Stimulated activated CD8-positive, alpha-beta memory T cell treated with anti-CD3 and anti-CD28 coated beads, Interleukin-12 subunit alpha, Interleukin-12 subunit beta, amount 100 ng/mL, for 24 hours (primary cell): ENCODE measurements around the gene FOXK1.

Source experiments
- DNase-seq: peaks from one replicate; pipeline ENCODE4 v3.0.0-alpha.2; 2020; ENCODE audit errors: extremely low read depth

The FOXK1 gene

GRCh38 chr7:4819560-4820404, 137.7 kb downstream of the FOXK1 start:
- DNase-seq: no peak

- no peak for DNase-seq
Measured at GRCh38 chr7:4820405-4820966, 138.4 kb downstream of the FOXK1 start.
